GM12872 (cell line): ENCODE measurements around the gene KCNJ16.

Source experiments
- TF ChIP-seq, protein P1 (sequence below): IDR thresholded peaks from 3 replicates; pipeline ENCODE4 v1.5.1; 2011; ENCODE audit warnings: low read depth, mild to moderate bottlenecking, low read length, moderate library complexity; ENCODE audit not compliant: insufficient read depth

Gene KCNJ16

DNA sequence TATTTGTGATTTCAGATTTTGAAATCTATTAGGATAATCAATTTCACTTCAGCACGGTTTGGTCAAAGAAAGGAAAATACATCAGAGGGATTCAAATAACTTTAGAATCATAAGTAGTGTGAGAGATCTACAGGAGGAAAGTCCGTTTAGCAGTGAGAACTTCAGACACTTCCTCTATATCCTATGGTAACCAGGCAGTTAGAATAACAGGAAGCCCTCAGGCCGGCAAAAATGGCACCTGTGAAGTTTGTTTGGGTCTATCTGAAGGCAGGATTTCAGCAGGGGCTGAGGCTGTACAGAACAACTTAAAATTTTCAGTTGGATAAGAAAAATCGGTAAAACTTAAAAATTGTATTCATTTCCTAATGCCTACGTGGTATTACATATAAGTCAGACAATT is 24.9 kb downstream of the KCNJ16 start:
- TF ChIP-seq, protein P1, sequence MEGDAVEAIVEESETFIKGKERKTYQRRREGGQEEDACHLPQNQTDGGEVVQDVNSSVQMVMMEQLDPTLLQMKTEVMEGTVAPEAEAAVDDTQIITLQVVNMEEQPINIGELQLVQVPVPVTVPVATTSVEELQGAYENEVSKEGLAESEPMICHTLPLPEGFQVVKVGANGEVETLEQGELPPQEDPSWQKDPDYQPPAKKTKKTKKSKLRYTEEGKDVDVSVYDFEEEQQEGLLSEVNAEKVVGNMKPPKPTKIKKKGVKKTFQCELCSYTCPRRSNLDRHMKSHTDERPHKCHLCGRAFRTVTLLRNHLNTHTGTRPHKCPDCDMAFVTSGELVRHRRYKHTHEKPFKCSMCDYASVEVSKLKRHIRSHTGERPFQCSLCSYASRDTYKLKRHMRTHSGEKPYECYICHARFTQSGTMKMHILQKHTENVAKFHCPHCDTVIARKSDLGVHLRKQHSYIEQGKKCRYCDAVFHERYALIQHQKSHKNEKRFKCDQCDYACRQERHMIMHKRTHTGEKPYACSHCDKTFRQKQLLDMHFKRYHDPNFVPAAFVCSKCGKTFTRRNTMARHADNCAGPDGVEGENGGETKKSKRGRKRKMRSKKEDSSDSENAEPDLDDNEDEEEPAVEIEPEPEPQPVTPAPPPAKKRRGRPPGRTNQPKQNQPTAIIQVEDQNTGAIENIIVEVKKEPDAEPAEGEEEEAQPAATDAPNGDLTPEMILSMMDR = no peak

DNA sequence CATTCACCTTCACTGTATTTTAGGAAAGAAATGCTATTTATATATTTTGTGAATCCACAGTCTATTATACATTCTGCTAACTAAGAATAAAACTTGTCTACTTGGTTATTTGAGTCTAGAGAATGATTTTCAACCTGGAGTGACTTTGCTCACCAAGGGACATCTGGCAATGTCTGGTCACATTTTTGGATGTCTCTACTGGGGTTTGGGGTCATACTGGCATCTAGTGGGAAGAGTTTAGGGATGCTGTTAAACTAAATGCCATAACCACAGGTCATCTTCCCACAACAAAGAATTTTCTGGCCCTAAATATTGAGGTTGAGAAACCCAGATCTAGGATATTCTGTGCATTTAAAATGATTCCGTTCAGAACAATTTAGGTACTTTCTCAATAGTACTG is 26.0 kb downstream of the KCNJ16 start:
- TF ChIP-seq, protein P1 = no peak

DNA sequence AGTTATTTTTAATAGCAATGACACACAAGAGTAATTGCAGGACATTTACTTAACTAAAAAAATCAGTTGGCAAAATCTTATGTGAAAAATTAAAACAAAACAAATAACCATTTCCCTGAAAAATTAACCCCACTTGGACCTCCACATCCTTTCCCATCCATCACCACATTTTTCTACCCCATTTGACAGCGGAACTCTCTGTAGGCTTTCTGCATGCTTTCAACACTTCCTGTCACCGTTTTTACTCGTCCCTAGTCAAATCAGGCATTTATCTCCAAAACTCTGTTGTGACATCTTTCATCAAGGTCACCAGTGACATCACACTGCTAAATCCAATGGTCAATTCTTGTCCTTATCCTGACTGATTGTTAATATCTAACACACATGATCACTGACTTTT is 27.5 kb downstream of the KCNJ16 start:
- TF ChIP-seq, protein P1 = no peak

DNA sequence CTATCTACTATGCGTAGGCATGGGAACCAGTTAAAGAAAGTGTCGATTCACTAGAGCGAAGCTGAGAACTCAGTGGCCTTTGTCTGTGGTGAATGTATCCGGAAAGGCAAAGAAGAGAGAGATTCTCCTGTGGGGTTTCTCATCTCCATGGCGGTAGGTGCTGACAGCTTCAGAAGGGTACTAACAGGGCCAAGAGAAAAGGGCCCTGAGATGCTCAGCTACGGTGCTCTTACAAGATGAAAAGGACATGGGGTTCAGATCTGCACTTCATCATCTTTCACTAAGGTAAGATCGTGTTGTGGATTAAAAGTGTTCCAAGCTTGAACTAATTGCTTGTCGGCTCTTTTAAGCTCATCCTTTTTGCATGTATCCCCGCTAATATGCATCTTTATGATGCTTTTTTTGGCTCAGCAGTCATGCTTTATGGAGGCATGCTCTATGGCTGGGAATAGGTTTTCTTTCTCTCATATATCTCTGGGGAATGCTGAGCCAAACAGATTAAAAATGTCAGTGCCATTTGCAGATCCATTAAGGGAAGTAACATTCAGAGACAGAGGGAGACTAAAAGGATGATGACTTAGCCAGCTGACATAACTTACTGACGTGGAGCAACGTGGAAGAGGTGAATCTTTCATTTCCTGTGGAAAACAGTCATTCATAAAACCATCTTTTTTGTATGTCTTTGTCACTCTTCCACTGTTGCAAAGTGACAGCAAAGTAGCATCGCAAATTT is 29.9 kb downstream of the KCNJ16 start:
- TF ChIP-seq, protein P1 = no peak

DNA sequence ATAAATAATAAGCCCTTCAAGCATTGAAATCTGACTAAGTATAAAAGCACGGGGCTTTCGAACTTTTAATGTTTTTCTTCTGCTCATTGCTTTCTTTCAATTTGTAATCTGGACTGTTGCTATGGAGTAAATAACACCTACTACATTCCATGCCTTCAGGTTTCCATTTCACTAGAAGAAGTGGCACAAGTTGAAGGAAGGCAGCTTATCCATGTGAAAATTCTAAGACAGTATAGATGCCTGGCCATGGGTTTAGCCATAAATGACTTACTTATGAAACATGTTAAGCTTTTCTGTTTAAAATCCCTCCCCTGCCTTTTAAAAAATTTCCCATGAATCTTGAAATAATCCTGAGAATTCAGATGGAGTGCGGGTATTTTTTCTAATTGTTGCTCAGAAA is 30.6 kb downstream of the KCNJ16 start:
- TF ChIP-seq, protein P1 = no peak

DNA sequence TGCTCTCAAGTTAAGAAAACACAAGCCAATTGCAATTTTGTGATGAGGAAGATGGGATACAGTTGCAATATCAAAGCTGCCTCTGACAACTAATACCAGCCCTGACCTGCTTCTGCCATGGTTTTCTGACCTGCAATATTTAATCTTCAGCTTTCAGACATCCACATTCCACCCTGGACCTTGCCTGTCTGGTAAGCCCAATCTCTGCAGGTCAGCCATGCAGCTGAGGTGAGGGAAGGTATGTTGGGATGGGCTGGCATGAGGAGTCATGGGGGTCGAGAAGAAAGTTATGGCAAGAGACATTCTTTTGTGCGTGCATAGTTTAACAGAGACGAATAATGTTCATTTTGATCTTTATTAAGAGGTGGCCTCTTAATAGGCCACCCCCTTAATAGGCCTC is 31.5 kb downstream of the KCNJ16 start:
- TF ChIP-seq, protein P1 = no peak

DNA sequence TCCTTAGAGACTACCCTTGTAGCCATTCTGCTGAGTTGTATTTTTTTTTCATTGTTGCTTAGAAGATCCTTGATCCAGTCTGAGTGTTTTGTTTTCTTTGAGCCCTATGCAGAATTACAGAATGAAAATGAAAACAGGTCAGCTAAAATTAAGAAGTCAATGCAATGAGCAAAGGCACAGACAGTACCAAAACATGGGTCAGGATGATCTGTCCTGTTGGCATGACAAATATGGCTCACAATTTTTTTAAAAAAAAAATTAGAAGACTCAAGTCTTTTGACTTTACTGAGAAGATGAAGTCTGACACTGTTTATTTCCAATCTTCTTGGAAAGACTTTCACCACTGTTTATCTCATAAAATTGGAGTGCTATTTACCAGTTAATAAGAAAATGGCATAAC is 32.4 kb downstream of the KCNJ16 start:
- TF ChIP-seq, protein P1 = no peak
